Measurements from ENCODE around the gene OSBP.
"Not testable (repeated sequence)": the region's sequence is repeated elsewhere in the genome, so short reads cannot be mapped to it uniquely, and the experiment has no call there.

OSBP gene

GRCh38 chr11:59545179-59546020 lies 70.2 kb downstream of the OSBP start:
- CTCF ChIA-PET = no interaction called here
- no peak for TF ChIP-seq CTCF (IDR thresholded peaks at IDR 0.05; ENCODE audit: insufficient read depth, low read length, missing control alignments)
- POLR2A ChIA-PET = no interaction called here
- no peak for DNase-seq (ENCODE audit: low read depth, low spot score)
- H3K4me3 ChIP-seq (ENCODE audit: low read depth, low read length) = no peak overlapping the region

DNA sequence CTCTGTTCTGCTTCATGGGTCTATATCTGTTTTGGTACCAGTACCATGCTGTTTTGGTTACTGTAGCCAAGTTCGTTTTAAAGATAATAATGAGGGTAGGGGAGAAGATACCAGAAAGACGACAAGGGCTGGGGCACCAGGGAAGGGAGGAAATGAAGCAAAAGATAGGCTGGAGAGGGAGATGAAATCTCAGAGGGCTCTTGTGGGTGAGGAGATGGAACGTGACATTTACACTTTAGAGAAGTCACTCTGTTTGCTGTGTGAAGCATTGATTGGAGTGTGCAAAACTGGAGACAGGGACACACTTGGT lies 70.8 kb downstream of the OSBP start:
- CTCF ChIA-PET = no interaction called here
- POLR2A ChIA-PET = no interaction called here
- H3K4me3 ChIP-seq (ENCODE audit: low read depth, low read length) = no peak overlapping the region
- no peak for TF ChIP-seq CTCF (IDR thresholded peaks at IDR 0.05; ENCODE audit: insufficient read depth, low read length, missing control alignments)
- no peak for DNase-seq (ENCODE audit: low read depth, low spot score)

GRCh38 chr11:59543713-59544112 lies 71.9 kb downstream of the OSBP start:
- H3K4me3 ChIP-seq (ENCODE audit: low read depth, low read length); POLR2A ChIA-PET; DNase-seq (ENCODE audit: low read depth, low spot score); CTCF ChIA-PET: not testable (repeated sequence)

DNA sequence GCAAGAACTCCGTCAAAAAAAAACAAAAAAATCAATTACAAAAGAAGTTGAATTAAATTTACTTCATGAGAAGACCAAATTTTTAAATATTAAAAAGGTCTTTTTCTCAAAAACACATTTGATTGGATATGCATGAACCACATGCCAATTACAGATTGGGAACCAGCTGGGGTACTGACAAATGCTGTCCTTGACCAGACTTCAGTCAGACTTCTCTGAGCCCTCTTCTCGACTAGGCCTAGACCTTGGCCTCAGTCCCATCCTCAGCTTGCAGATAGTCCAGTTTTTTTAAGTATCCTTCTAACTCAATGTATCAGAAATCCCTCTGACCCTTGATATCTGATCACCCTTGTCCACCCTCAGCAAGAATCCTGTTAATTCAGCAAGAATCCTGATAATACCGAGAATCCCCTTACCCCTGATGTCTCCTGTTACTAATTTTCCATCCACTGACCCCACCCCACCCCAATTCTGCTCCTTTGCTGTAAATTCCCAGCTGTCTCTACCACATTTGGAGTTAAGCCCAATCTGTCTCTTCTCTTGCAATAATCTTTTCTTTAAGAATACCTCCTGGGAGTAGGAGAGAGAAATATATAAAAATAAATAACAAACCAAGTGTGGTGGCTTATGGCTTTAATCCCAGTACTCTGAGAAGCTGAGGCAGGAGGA lies 73.3 kb downstream of the OSBP start:
- DNase-seq (ENCODE audit: low read depth, low spot score) = no peak
- TF ChIP-seq CTCF (IDR thresholded peaks at IDR 0.05; ENCODE audit: insufficient read depth, low read length, missing control alignments) = no peak
- H3K4me3 ChIP-seq (ENCODE audit: low read depth, low read length) = no peak overlapping the region
- CTCF ChIA-PET = interaction anchor here (1.0 kb wide), 1 partner anchor 212 kb away, joined by 3 read pairs; no protein-coding TSS in a partner anchor
- POLR2A ChIA-PET = no interaction called here

GRCh38 chr11:59534676-59535075 lies 80.9 kb downstream of the OSBP start:
- TF ChIP-seq CTCF (IDR thresholded peaks at IDR 0.05; ENCODE audit: insufficient read depth, low read length, missing control alignments) = no peak
- ChIA-PET CTCF (interaction anchor here (0.7 to 3.0 kb wide), 3 partner anchors 16 to 322 kb away, joined by 3 to 13 read pairs (median 3); partner anchors contain the start of gene MPEG1), POLR2A (no interaction called here)
- DNase-seq (ENCODE audit: low read depth, low spot score) = no peak
- H3K4me3 ChIP-seq (ENCODE audit: low read depth, low read length) = no peak overlapping the region

DNA sequence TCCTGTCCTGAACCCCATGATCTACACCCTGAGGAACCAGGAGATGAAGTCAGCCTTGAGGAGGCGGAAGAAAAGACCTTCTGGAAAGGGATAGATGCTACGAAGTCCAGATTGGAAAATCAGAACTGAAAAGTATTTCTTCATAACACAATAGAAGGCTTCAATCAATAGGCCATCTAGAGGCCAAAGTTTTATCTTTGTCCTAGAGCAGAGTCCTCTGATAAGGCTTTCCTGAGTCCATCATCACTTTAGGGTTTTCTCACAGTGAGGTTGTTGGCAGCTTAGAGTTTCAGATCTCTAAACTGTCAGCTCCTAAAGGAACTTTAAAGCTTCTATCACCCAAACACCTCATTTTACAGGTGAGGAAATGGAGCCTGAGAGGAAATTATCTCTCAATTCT lies 83.0 kb downstream of the OSBP start:
- no peak overlapping the region for H3K4me3 ChIP-seq (ENCODE audit: low read depth, low read length)
- ChIA-PET POLR2A (no interaction called here), CTCF (interaction anchor here (3.0 kb wide), 1 partner anchor 148 kb away, joined by 13 read pairs; no protein-coding TSS in a partner anchor)
- DNase-seq (ENCODE audit: low read depth, low spot score) = no peak
- no peak for TF ChIP-seq CTCF (IDR thresholded peaks at IDR 0.05; ENCODE audit: insufficient read depth, low read length, missing control alignments)

Measured in AG04449 (cell line).